GM12801 (cell line): Measurements from ENCODE around the gene NAALADL2.

Source experiments
- CTCF ChIP-seq: IDR thresholded peaks from one replicate; pipeline ENCODE4 v1.5.1; 2011; ENCODE audit warnings: control low read depth; ENCODE audit not compliant: insufficient read length; ENCODE audit errors: extremely low read depth

NAALADL2 gene

GRCh38 chr3:175274474-175275218 lies 415.5 kb downstream of the NAALADL2 start:
- TF ChIP-seq CTCF: no peak

GRCh38 chr3:175278680-175279079 lies 419.5 kb downstream of the NAALADL2 start:
- no peak for TF ChIP-seq CTCF

GRCh38 chr3:175279457-175279856 lies 420.3 kb downstream of the NAALADL2 start:
- no peak for TF ChIP-seq CTCF

GRCh38 chr3:175279911-175280310 lies 420.8 kb downstream of the NAALADL2 start:
- no peak for TF ChIP-seq CTCF

- no peak for TF ChIP-seq CTCF
Measured at GRCh38 chr3:175287361-175287963, 428.3 kb downstream of the NAALADL2 start.

GRCh38 chr3:175288621-175289020 lies 429.5 kb downstream of the NAALADL2 start:
- TF ChIP-seq CTCF: no peak

- TF ChIP-seq CTCF: no peak
Measured at GRCh38 chr3:175294793-175295192, 435.7 kb downstream of the NAALADL2 start.
